Breast epithelium (tissue), 3 donors: ENCODE data around the gene CORO2B.
A peak's percentile ranks its signal among the peaks of the same experiment; 100 is the strongest.

Experiments used
- CTCF ChIP-seq, 3 donors: fragments of 450-650 bp; IDR thresholded peaks; one replicate each; pipeline ENCODE4 v1.5.1; 2016 to 2017; ENCODE audit warnings: antibody characterized with exemption in 3 of 3, mild to moderate bottlenecking in 3 of 3, moderate library complexity in 3 of 3
- POLR2A ChIP-seq: fragments of 450-650 bp; IDR thresholded peaks from one replicate; pipeline ENCODE4 v1.6.1; 2016; ENCODE audit warnings: antibody characterized with exemption, mild to moderate bottlenecking, moderate library complexity
- POLR2AphosphoS5 ChIP-seq, 3 donors: sonication (generic); formaldehyde crosslinking; IDR thresholded peaks; one replicate each; pipeline ENCODE4 v1.6.1; 2017; ENCODE audit warnings: antibody characterized with exemption in 3 of 3

- no peak for TF ChIP-seq POLR2A
- peak in 2 of 3 donors; percentile 69 to 71 for TF ChIP-seq CTCF (IDR thresholded peaks at IDR 0.05)
- TF ChIP-seq POLR2AphosphoS5 (IDR thresholded peaks at IDR 0.05), result no peak
Observed at GRCh38 chr15:68730471-68730919, 151.7 kb downstream of the CORO2B start.
